ENCODE data around the gene KDF1.

Gene KDF1

DNA sequence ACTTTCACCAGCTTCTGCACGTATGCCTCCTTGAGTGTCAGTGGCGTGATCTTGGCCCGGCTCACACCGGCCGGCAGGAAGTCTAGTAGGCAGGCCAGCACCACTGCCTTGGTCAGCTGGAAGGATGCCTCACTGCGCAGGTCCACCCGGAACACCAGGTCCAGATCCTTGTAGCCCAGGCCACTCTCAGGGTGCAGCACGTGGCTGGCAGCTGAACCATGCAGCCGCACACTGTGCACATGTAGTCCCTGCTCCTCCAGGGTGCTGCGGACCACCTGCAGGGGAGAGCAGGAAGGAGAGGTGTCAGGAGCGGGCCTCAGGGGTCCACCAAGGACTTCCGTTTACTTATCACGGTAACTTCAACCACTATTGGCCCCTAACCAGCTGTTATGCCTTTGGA is 46.4 kb upstream of the KDF1 start:
- H3K9me3 ChIP-seq (ENCODE audit: insufficient read depth, low read depth, low read length) = no peaks in the 10 kb centered on the region
- no peaks in the 10 kb centered on the region for H3K36me3 ChIP-seq (ENCODE audit: insufficient read depth, low read length)
- no peak overlapping the region for H3K9ac ChIP-seq (ENCODE audit: low read depth, low read length, poor library complexity, severe bottlenecking)
- TF ChIP-seq CTCF (conservative IDR thresholded peaks at IDR 0.05; ENCODE audit: low read length) = no peak
- TF ChIP-seq EZH2phosphoT487 (IDR thresholded peaks at IDR 0.05; ENCODE audit: borderline replicate concordance) = no peak
- no peak overlapping the region for H3K4me2 ChIP-seq (ENCODE audit: low read depth, low read length, poor library complexity, severe bottlenecking)
- no peaks in the 10 kb centered on the region for H4K20me1 ChIP-seq (ENCODE audit: insufficient read depth, low read length, poor library complexity, severe bottlenecking)
- no peaks in the 10 kb centered on the region for H3K27me3 ChIP-seq (ENCODE audit: insufficient read depth, low read length, poor library complexity, severe bottlenecking)
- H3K9me2 ChIP-seq (replicated peaks; ENCODE audit: low read depth, low read length) = no peaks in the 10 kb centered on the region
- peaks cover 4% of the 10 kb centered on the region for H3K4me1 ChIP-seq (ENCODE audit: insufficient read depth, low read length, poor library complexity, severe bottlenecking)
- H3K79me2 ChIP-seq (ENCODE audit: insufficient read depth, low read length) = no peaks in the 10 kb centered on the region
- H2AFZ ChIP-seq (ENCODE audit: low read length) = no peak overlapping the region
- H3K4me3 ChIP-seq (ENCODE audit: low read length, poor library complexity, severe bottlenecking) = no peak overlapping the region
- no peaks in the 10 kb centered on the region for H3F3A ChIP-seq (ENCODE audit: low read depth)

GRCh38 chr1:27005648-27006496 is 45.6 kb upstream of the KDF1 start:
- H3F3A ChIP-seq (ENCODE audit: low read depth) = no peaks in the 10 kb centered on the region
- H3K27me3 ChIP-seq (ENCODE audit: insufficient read depth, low read length, poor library complexity, severe bottlenecking) = no peaks in the 10 kb centered on the region
- H4K20me1 ChIP-seq (ENCODE audit: insufficient read depth, low read length, poor library complexity, severe bottlenecking) = no peaks in the 10 kb centered on the region
- no peaks in the 10 kb centered on the region for H3K79me2 ChIP-seq (ENCODE audit: insufficient read depth, low read length)
- no peak for TF ChIP-seq EZH2phosphoT487 (IDR thresholded peaks at IDR 0.05; ENCODE audit: borderline replicate concordance)
- no peak for TF ChIP-seq CTCF (conservative IDR thresholded peaks at IDR 0.05; ENCODE audit: low read length)
- H3K9ac ChIP-seq (ENCODE audit: low read depth, low read length, poor library complexity, severe bottlenecking) = no peak overlapping the region
- H3K4me3 ChIP-seq (ENCODE audit: low read length, poor library complexity, severe bottlenecking) = no peak overlapping the region
- no peaks in the 10 kb centered on the region for H3K9me3 ChIP-seq (ENCODE audit: insufficient read depth, low read depth, low read length)
- H2AFZ ChIP-seq (ENCODE audit: low read length) = no peak overlapping the region
- no peaks in the 10 kb centered on the region for H3K36me3 ChIP-seq (ENCODE audit: insufficient read depth, low read length)
- no peaks in the 10 kb centered on the region for H3K9me2 ChIP-seq (replicated peaks; ENCODE audit: low read depth, low read length)
- H3K4me2 ChIP-seq (ENCODE audit: low read depth, low read length, poor library complexity, severe bottlenecking) = no peak overlapping the region
- H3K4me1 ChIP-seq (ENCODE audit: insufficient read depth, low read length, poor library complexity, severe bottlenecking) = peaks cover 5% of the 10 kb centered on the region

DNA sequence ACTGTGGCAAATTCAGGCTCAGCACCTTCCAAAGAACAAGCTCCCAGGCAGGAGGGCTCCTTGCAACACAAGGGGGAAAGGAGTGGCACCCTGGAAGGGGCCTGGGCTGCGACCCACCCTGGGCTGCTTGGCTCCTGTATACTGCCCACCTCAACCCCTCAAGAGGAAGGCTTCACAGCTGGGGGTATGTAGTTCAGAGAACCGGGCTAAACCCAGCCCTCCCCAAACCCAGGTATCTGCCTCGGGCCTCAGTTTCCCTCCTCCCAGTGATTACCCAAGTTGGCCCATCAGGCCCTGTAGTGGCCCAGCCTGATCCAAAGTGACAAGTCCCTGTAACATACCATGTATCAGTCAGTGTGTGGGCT is 44.9 kb upstream of the KDF1 start:
- no peaks in the 10 kb centered on the region for H3K9me3 ChIP-seq (ENCODE audit: insufficient read depth, low read depth, low read length)
- no peaks in the 10 kb centered on the region for H4K20me1 ChIP-seq (ENCODE audit: insufficient read depth, low read length, poor library complexity, severe bottlenecking)
- H3K27me3 ChIP-seq (ENCODE audit: insufficient read depth, low read length, poor library complexity, severe bottlenecking) = no peaks in the 10 kb centered on the region
- H3F3A ChIP-seq (ENCODE audit: low read depth) = no peaks in the 10 kb centered on the region
- H3K4me3 ChIP-seq (ENCODE audit: low read length, poor library complexity, severe bottlenecking) = no peak overlapping the region
- no peaks in the 10 kb centered on the region for H3K79me2 ChIP-seq (ENCODE audit: insufficient read depth, low read length)
- H3K9me2 ChIP-seq (replicated peaks; ENCODE audit: low read depth, low read length) = no peaks in the 10 kb centered on the region
- H3K9ac ChIP-seq (ENCODE audit: low read depth, low read length, poor library complexity, severe bottlenecking) = no peak overlapping the region
- H3K4me2 ChIP-seq (ENCODE audit: low read depth, low read length, poor library complexity, severe bottlenecking) = no peak overlapping the region
- H3K4me1 ChIP-seq (ENCODE audit: insufficient read depth, low read length, poor library complexity, severe bottlenecking) = peaks cover 5% of the 10 kb centered on the region
- TF ChIP-seq CTCF (conservative IDR thresholded peaks at IDR 0.05; ENCODE audit: low read length) = no peak
- TF ChIP-seq EZH2phosphoT487 (IDR thresholded peaks at IDR 0.05; ENCODE audit: borderline replicate concordance) = no peak
- no peaks in the 10 kb centered on the region for H3K36me3 ChIP-seq (ENCODE audit: insufficient read depth, low read length)
- H2AFZ ChIP-seq (ENCODE audit: low read length) = no peak overlapping the region

All from Loucy (cell line).